ENCODE measurements around the gene PAAF1. TPM values are rescaled to one million over a fixed set of nuclear protein-coding genes. Genes with fewer than 3 reads are reported as not detected.

PAAF1 gene, protein sequence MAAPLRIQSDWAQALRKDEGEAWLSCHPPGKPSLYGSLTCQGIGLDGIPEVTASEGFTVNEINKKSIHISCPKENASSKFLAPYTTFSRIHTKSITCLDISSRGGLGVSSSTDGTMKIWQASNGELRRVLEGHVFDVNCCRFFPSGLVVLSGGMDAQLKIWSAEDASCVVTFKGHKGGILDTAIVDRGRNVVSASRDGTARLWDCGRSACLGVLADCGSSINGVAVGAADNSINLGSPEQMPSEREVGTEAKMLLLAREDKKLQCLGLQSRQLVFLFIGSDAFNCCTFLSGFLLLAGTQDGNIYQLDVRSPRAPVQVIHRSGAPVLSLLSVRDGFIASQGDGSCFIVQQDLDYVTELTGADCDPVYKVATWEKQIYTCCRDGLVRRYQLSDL
- 16.1 TPM for total RNA-seq

DNA sequence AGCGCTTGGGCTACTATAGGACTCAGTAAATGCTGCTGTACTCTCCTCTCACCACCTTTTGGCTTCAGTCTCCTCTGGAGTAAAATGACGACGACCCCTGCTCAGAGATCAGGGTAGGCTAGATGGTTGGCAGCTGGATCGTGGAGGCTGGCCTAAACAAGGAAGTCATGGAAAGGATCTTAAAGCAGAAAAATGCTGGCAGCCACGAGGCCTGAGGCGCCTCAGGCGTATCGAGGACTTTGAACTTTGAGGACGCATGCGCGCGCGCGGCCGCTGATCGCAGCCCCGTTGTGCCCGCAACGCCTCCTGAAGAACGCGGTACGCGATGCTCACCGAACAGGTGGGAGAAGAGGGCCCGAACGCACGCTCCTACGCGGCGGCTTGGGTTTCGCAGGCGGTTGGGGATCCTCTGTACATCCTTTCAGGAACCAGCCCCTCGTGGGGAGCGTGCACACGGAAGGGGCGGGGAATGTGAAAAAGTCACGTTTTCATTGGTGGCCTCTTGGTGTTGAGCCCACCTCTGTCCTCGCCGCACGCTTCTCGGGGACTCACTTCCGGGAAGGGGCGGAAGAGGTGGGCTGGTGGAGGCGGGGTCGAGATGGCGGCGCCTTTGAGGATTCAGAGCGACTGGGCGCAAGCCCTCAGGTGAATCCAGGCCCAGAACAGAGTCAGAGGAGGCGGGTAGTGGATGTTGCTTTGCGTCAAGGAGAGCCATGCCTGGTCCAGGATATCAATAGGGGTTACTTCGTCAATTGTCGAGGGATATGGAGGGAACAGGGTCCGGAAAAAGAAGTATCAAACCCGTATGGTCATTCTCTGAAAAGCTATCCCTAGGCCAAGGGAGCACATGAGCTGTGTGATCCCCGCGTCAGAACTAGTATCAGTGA is at the start of gene PAAF1, which contains the start of gene COA4:
TSS of gene PAAF1 (plus strand) at position 576 of the 887 bp plus-strand sequence. CDS start at position 599, 23 bp downstream.
TSS of gene COA4 (minus strand) at position 423 of the 887 bp plus-strand sequence. CDS start 3,468 bp downstream, outside the sequence.

DNA sequence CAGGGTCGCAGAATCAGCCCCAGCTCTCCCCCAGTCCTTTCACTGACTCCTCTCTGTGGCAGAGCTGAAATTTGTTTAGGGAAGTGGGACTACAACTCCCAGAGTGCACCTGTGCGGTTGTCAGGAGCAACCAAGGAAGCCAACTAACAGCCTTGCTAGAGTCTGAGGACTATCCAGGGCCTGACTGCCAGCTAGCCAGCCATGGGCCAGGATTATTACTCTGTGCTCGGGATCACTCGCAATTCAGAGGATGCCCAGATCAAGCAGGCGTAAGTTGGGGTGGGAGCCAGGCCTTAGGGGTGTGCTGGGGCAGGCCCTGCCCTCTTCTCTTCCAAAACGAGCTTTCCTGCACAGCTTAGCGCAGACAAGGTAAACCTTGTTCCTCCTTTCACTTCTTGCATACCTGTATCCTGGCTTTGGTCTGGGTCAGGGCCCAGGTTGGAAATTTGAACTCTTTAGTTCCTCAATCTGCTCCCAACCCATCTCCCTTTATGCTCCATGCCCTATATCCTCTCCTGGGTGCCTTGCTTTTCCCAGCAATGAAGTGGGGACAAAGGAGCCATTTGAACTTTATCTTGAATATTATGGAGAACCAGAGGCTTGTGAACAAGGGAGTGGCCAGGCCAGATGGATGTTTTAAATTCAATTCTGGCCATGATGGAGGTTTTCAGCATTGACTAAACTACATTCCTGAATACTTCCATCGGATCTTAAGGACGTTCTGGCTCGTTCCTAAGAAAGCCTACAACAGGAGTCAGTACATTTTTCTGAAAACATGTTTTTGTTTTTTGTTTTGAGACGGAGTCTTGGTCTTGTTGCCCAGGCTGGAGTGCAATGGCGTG is 74.3 kb downstream of the PAAF1 start, which contains the start of gene DNAJB13:
TSS of gene DNAJB13 (plus strand) at position 158 of the 842 bp plus-strand sequence. CDS start at position 202, 44 bp downstream.

Other genes starting within 250 kb of the PAAF1 start
- gene PLEKHB1, start 230.4 kb upstream of the PAAF1 start, total RNA-seq, result 9.4 TPM
- 109 TPM for gene RAB6A, start 115.9 kb upstream of the PAAF1 start, total RNA-seq
- 18.6 TPM for gene MRPL48, start 89.1 kb upstream of the PAAF1 start, total RNA-seq
- gene COA4, start 153 bp upstream of the PAAF1 start, total RNA-seq, result 51.1 TPM
- gene DNAJB13, start 74.0 kb downstream of the PAAF1 start, total RNA-seq, result 1.3 TPM
- gene UCP2, start 105.8 kb downstream of the PAAF1 start, total RNA-seq, result 58.6 TPM
- 1.2 TPM for gene UCP3, start 132.1 kb downstream of the PAAF1 start, total RNA-seq